ENCODE data around the gene SHMT1.

Gene SHMT1

GRCh38 chr17:18281788-18282187 is 81.6 kb downstream of the SHMT1 start:
- DNase-seq (ENCODE audit: low read depth), result no peak
- TF ChIP-seq, protein P1, sequence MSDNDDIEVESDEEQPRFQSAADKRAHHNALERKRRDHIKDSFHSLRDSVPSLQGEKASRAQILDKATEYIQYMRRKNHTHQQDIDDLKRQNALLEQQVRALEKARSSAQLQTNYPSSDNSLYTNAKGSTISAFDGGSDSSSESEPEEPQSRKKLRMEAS (IDR thresholded peaks at IDR 0.05; ENCODE audit: low read depth, low read length), result no peak
- TF ChIP-seq POLR2A (IDR thresholded peaks at IDR 0.05; ENCODE audit: extremely low read depth, insufficient read length), result no peak
- H3K4me3 ChIP-seq (ENCODE audit: low read depth, low read length), result no peak overlapping the region

DNA sequence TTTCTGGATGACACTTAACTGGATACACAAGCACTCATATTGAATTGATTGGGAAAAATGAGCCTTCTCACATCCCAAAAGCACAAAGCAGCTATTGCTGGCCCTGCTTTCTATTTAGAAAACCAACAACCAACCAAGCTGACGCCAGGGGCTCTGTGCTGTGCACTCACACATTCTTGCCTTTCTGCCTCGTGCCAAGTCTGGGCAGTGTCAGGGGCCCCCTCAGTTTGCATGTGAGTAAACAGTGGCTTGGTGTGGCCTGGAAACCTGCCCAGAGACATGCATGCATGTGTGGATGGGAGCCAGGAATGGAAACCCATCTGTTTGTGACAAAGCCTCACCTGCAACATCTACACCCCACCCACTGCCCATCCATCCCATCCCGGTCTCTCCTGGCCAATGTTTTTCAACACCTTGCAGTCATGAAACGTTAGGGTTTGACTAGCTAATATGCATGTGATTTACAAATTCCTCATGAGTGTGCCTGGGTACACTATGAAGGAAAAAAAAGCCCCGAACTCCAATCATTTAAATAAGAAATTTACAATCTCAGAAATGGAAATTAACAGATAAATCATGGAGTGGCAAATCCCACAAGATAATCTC is 82.5 kb downstream of the SHMT1 start:
- H3K4me3 ChIP-seq (ENCODE audit: low read depth, low read length), result no peak overlapping the region
- DNase-seq (ENCODE audit: low read depth), result no peak
- TF ChIP-seq MYC (IDR thresholded peaks at IDR 0.05; ENCODE audit: low read depth, low read length) (no peak), CTCF (IDR thresholded peaks at IDR 0.05; ENCODE audit: low read depth, low read length) (no peak), POLR2A (IDR thresholded peaks at IDR 0.05; ENCODE audit: extremely low read depth, insufficient read length) (no peak)
- TF ChIP-seq, protein P1 (IDR thresholded peaks at IDR 0.05; ENCODE audit: low read depth, low read length), result no peak

- no peak for DNase-seq (ENCODE audit: low read depth)
- H3K4me3 ChIP-seq (ENCODE audit: low read depth, low read length), result no peak overlapping the region
- TF ChIP-seq, protein P1 (IDR thresholded peaks at IDR 0.05; ENCODE audit: low read depth, low read length), result no peak
- TF ChIP-seq POLR2A (IDR thresholded peaks at IDR 0.05; ENCODE audit: extremely low read depth, insufficient read length), result no peak
- no peak for TF ChIP-seq MYC (IDR thresholded peaks at IDR 0.05; ENCODE audit: low read depth, low read length)
- TF ChIP-seq CTCF (IDR thresholded peaks at IDR 0.05; ENCODE audit: low read depth, low read length), result no peak
These were observed 83.1 kb downstream of the SHMT1 start for GRCh38 chr17:18280249-18280648.

DNA sequence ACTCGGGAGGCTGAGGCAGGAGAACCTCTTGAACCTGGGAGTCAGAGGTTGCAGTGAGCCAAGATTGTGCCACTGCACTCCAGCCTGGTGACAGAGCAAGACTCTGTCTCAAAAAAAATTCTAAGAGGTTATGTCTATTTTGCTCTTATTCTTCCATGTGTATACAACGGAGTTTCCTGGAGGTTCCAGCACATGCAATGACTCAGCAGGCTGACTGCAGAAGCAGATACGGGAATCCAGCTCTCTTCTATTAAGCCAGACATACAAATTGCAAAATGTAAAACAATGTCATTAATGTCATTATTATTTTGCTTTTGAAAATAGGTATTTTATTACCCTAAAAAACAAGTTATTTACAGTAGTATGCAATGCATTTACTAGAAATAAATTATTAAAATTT is 84.5 kb downstream of the SHMT1 start:
- TF ChIP-seq, protein P1 (IDR thresholded peaks at IDR 0.05; ENCODE audit: low read depth, low read length), result no peak
- TF ChIP-seq CTCF (IDR thresholded peaks at IDR 0.05; ENCODE audit: low read depth, low read length), result no peak
- TF ChIP-seq MYC (IDR thresholded peaks at IDR 0.05; ENCODE audit: low read depth, low read length), result no peak
- no peak for TF ChIP-seq POLR2A (IDR thresholded peaks at IDR 0.05; ENCODE audit: extremely low read depth, insufficient read length)
- no peak overlapping the region for H3K4me3 ChIP-seq (ENCODE audit: low read depth, low read length)
- no peak for DNase-seq (ENCODE audit: low read depth)

Measured in NB4 (cell line).